HEK293 (cell line): ENCODE data around the gene ARHGAP6.

Source experiments
- CTCF ChIA-PET: fragments of 350-600 bp; formaldehyde crosslinking; extraction: SDS; loops from one replicate; lab custom pipeline; 2021; ENCODE audit warnings: antibody characterized with exemption; lab: Yijun Ruan, JAX
- POLR2A ChIA-PET: fragments of 300-600 bp; formaldehyde crosslinking; extraction: SDS; loops from one replicate; lab custom pipeline; 2020; ENCODE audit warnings: antibody characterized with exemption, inconsistent platforms; lab: Yijun Ruan, JAX
- H3K27ac ChIP-seq: fragments of 200-500 bp; sonication (Bioruptor generic); 2 replicates; pipeline ENCODE4 v1.5.1; 2014; ENCODE audit warnings: low read depth, low read length, control low read depth, inconsistent platforms; ENCODE audit errors: extremely low read depth
- H3K36me3 ChIP-seq, 2 experiments: fragments of 200-500 bp in 1 of 2; sonication (Bioruptor generic) in 1 of 2; 1 replicate in 1 of 2; 2 replicates in 1 of 2; pipeline ENCODE4 v1.5.1; 2014 to 2017; ENCODE audit warnings: inconsistent platforms in 2 of 2, low read length in 2 of 2; ENCODE audit not compliant: control insufficient read depth in 2 of 2, insufficient read depth in 1 of 2
- H3K4me1 ChIP-seq: fragments of 200-500 bp; sonication (Bioruptor generic); 2 replicates; pipeline ENCODE4 v1.5.1; 2014; ENCODE audit warnings: mild to moderate bottlenecking, low read length, inconsistent platforms; ENCODE audit not compliant: control insufficient read depth, insufficient read depth
- H3K4me3 ChIP-seq: 2 replicates; pipeline ENCODE4 v1.5.1; 2011; ENCODE audit warnings: low read depth, mild to moderate bottlenecking, control low read depth, low read length, moderate library complexity
- H3K9me3 ChIP-seq: fragments of 200-500 bp; sonication (Bioruptor generic); 2 replicates; pipeline ENCODE4 v1.5.1; 2014; ENCODE audit warnings: low read depth, low read length, inconsistent platforms; ENCODE audit not compliant: control insufficient read depth, insufficient read depth
- FEZF1 ChIP-seq: fragments of 450-650 bp; formaldehyde crosslinking; IDR thresholded peaks from 2 replicates; pipeline ENCODE4 v1.5.1; 2016; ENCODE audit warnings: missing biosample characterization, missing genetic modification characterization
- KLF17 ChIP-seq: fragments of 450-650 bp; formaldehyde crosslinking; IDR thresholded peaks from 2 replicates; pipeline ENCODE4 v1.5.1; 2016; ENCODE audit warnings: missing biosample characterization, missing genetic modification characterization
- MZF1 ChIP-seq: fragments of 450-650 bp; formaldehyde crosslinking; IDR thresholded peaks from 2 replicates; pipeline ENCODE4 v1.5.1; 2017; ENCODE audit warnings: missing biosample characterization, missing genetic modification characterization, borderline replicate concordance
- WT1 ChIP-seq: fragments of 450-650 bp; formaldehyde crosslinking; IDR thresholded peaks from 2 replicates; pipeline ENCODE4 v1.5.1; 2016; ENCODE audit warnings: missing biosample characterization, missing genetic modification characterization
- ZBTB7A ChIP-seq: fragments of 450-650 bp; formaldehyde crosslinking; IDR thresholded peaks from 2 replicates; pipeline ENCODE4 v1.5.1; 2016; ENCODE audit warnings: low read depth, missing biosample characterization, missing genetic modification characterization
- ZFP37 ChIP-seq: fragments of 450-650 bp; formaldehyde crosslinking; IDR thresholded peaks from 2 replicates; pipeline ENCODE4 v1.5.1; 2016; ENCODE audit warnings: missing biosample characterization, missing genetic modification characterization
- ZNF132 ChIP-seq: fragments of 450-650 bp; formaldehyde crosslinking; IDR thresholded peaks from 2 replicates; pipeline ENCODE4 v1.5.1; 2017; ENCODE audit warnings: missing biosample characterization, missing genetic modification characterization, borderline replicate concordance
- ZNF133 ChIP-seq: fragments of 450-650 bp; formaldehyde crosslinking; IDR thresholded peaks from 2 replicates; pipeline ENCODE4 v1.5.1; 2016; ENCODE audit warnings: missing biosample characterization, missing genetic modification characterization
- ZNF138 ChIP-seq: fragments of 450-650 bp; formaldehyde crosslinking; IDR thresholded peaks from 2 replicates; pipeline ENCODE4 v1.5.1; 2016; ENCODE audit warnings: missing biosample characterization, missing genetic modification characterization, borderline replicate concordance
- ZNF274 ChIP-seq, 2 experiments: fragments of 200-500 bp in 1 of 2; fragments of 450-650 bp in 1 of 2; sonication (Bioruptor generic) in 1 of 2; formaldehyde crosslinking in 1 of 2; IDR thresholded peaks; 2 replicates each; pipeline versions ENCODE4 v1.5.1 to v1.6.1; 2014 to 2016; ENCODE audit warnings: borderline replicate concordance in 1 of 2, inconsistent platforms in 1 of 2, low read length in 1 of 2, missing biosample characterization in 1 of 2, missing genetic modification characterization in 1 of 2
- ZNF366 ChIP-seq: fragments of 450-650 bp; formaldehyde crosslinking; conservative IDR thresholded peaks from 2 replicates; pipeline ENCODE4 v1.5.1; 2016; ENCODE audit warnings: missing biosample characterization, missing genetic modification characterization
- ZNF473 ChIP-seq: fragments of 450-650 bp; formaldehyde crosslinking; IDR thresholded peaks from 2 replicates; pipeline ENCODE4 v1.5.1; 2017; ENCODE audit warnings: missing biosample characterization, missing genetic modification characterization
- ZNF510 ChIP-seq: fragments of 450-650 bp; formaldehyde crosslinking; IDR thresholded peaks from 2 replicates; pipeline ENCODE4 v1.5.1; 2018; ENCODE audit warnings: mild to moderate bottlenecking, missing genetic modification characterization, missing biosample characterization; ENCODE audit not compliant: insufficient replicate concordance
- ZNF514 ChIP-seq: fragments of 450-650 bp; formaldehyde crosslinking; IDR thresholded peaks from 2 replicates; pipeline ENCODE4 v1.5.1; 2016; ENCODE audit warnings: missing biosample characterization, missing genetic modification characterization
- ZNF529 ChIP-seq: fragments of 450-650 bp; formaldehyde crosslinking; IDR thresholded peaks from 2 replicates; pipeline ENCODE4 v1.5.1; 2017; ENCODE audit warnings: missing genetic modification characterization, missing biosample characterization; ENCODE audit not compliant: insufficient replicate concordance
- ZNF544 ChIP-seq: fragments of 450-650 bp; formaldehyde crosslinking; IDR thresholded peaks from 2 replicates; pipeline ENCODE4 v1.5.0; 2017; ENCODE audit warnings: missing biosample characterization, missing genetic modification characterization
- ZNF610 ChIP-seq: fragments of 450-650 bp; formaldehyde crosslinking; IDR thresholded peaks from 2 replicates; pipeline ENCODE4 v1.5.1; 2016; ENCODE audit warnings: missing biosample characterization, missing genetic modification characterization, borderline replicate concordance
- ZNF621 ChIP-seq: fragments of 450-650 bp; formaldehyde crosslinking; IDR thresholded peaks from 2 replicates; pipeline ENCODE4 v1.5.1; 2017; ENCODE audit warnings: missing biosample characterization, missing genetic modification characterization
- ZNF629 ChIP-seq: fragments of 450-650 bp; formaldehyde crosslinking; IDR thresholded peaks from 2 replicates; pipeline ENCODE4 v1.5.1; 2017; ENCODE audit warnings: missing biosample characterization, missing genetic modification characterization
- ZNF670 ChIP-seq: fragments of 450-650 bp; formaldehyde crosslinking; IDR thresholded peaks from 2 replicates; pipeline ENCODE4 v1.5.1; 2016; ENCODE audit warnings: missing biosample characterization, missing genetic modification characterization, low read depth
- ZNF776 ChIP-seq: fragments of 450-650 bp; formaldehyde crosslinking; IDR thresholded peaks from 2 replicates; pipeline ENCODE4 v1.5.0; 2017; ENCODE audit warnings: missing biosample characterization, missing genetic modification characterization, borderline replicate concordance
- ZNF785 ChIP-seq: fragments of 450-650 bp; formaldehyde crosslinking; IDR thresholded peaks from 2 replicates; pipeline ENCODE4 v1.5.1; 2016; ENCODE audit warnings: missing biosample characterization, missing genetic modification characterization
- ZNF792 ChIP-seq: fragments of 450-650 bp; formaldehyde crosslinking; IDR thresholded peaks from 2 replicates; pipeline ENCODE4 v1.5.1; 2016; ENCODE audit warnings: missing biosample characterization, missing genetic modification characterization
- ZNF843 ChIP-seq: fragments of 450-650 bp; formaldehyde crosslinking; IDR thresholded peaks from 2 replicates; pipeline ENCODE4 v1.5.1; 2016; ENCODE audit warnings: missing biosample characterization, missing genetic modification characterization
- TF ChIP-seq, protein P1 (sequence below): fragments of 450-650 bp; formaldehyde crosslinking; IDR thresholded peaks from 2 replicates; pipeline ENCODE4 v1.5.1; 2016; ENCODE audit warnings: missing biosample characterization, missing genetic modification characterization
- TF ChIP-seq, protein P2 (sequence below): fragments of 450-650 bp; formaldehyde crosslinking; IDR thresholded peaks from 2 replicates; pipeline ENCODE4 v1.5.1; 2016; ENCODE audit warnings: missing biosample characterization, missing genetic modification characterization
- TF ChIP-seq, protein P3 (sequence below): fragments of 450-650 bp; formaldehyde crosslinking; IDR thresholded peaks from 2 replicates; pipeline ENCODE4 v1.5.1; 2016; ENCODE audit warnings: missing biosample characterization, missing genetic modification characterization

Gene ARHGAP6

GRCh38 chrX:11585174-11585573 lies 80.5 kb downstream of the ARHGAP6 start:
- Histone ChIP-seq H3K4me1 (no peaks in the 10 kb centered on the region), H3K27ac (no peak overlapping the region), H3K36me3 (no peaks in the 10 kb centered on the region), H3K9me3 (no peaks in the 10 kb centered on the region), H3K4me3 (no peak overlapping the region)
- CTCF ChIA-PET, result no interaction called here
- POLR2A ChIA-PET, result no interaction called here
- TF ChIP-seq FEZF1 (tag by site-specific recombination) (no peak), ZNF133 (tag by site-specific recombination) (no peak), KLF17 (tag by site-specific recombination) (no peak), ZNF629 (no peak), ZNF776 (no peak), ZNF785 (tag by site-specific recombination) (no peak), ZNF514 (no peak), ZFP37 (tag by site-specific recombination) (no peak), ZNF610 (tag by site-specific recombination) (no peak), ZNF843 (no peak), ZNF621 (no peak), ZNF510 (tag by site-specific recombination) (no peak), MZF1 (tag by site-specific recombination) (no peak)
- TF ChIP-seq, protein P1, sequence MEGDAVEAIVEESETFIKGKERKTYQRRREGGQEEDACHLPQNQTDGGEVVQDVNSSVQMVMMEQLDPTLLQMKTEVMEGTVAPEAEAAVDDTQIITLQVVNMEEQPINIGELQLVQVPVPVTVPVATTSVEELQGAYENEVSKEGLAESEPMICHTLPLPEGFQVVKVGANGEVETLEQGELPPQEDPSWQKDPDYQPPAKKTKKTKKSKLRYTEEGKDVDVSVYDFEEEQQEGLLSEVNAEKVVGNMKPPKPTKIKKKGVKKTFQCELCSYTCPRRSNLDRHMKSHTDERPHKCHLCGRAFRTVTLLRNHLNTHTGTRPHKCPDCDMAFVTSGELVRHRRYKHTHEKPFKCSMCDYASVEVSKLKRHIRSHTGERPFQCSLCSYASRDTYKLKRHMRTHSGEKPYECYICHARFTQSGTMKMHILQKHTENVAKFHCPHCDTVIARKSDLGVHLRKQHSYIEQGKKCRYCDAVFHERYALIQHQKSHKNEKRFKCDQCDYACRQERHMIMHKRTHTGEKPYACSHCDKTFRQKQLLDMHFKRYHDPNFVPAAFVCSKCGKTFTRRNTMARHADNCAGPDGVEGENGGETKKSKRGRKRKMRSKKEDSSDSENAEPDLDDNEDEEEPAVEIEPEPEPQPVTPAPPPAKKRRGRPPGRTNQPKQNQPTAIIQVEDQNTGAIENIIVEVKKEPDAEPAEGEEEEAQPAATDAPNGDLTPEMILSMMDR (tag by site-specific recombination), result no peak
- TF ChIP-seq, protein P2, sequence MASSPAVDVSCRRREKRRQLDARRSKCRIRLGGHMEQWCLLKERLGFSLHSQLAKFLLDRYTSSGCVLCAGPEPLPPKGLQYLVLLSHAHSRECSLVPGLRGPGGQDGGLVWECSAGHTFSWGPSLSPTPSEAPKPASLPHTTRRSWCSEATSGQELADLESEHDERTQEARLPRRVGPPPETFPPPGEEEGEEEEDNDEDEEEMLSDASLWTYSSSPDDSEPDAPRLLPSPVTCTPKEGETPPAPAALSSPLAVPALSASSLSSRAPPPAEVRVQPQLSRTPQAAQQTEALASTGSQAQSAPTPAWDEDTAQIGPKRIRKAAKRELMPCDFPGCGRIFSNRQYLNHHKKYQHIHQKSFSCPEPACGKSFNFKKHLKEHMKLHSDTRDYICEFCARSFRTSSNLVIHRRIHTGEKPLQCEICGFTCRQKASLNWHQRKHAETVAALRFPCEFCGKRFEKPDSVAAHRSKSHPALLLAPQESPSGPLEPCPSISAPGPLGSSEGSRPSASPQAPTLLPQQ, result no peak
- TF ChIP-seq, protein P3, sequence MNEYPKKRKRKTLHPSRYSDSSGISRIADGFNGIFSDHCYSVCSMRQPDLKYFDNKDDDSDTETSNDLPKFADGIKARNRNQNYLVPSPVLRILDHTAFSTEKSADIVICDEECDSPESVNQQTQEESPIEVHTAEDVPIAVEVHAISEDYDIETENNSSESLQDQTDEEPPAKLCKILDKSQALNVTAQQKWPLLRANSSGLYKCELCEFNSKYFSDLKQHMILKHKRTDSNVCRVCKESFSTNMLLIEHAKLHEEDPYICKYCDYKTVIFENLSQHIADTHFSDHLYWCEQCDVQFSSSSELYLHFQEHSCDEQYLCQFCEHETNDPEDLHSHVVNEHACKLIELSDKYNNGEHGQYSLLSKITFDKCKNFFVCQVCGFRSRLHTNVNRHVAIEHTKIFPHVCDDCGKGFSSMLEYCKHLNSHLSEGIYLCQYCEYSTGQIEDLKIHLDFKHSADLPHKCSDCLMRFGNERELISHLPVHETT, result no peak

- H3K4me3 ChIP-seq, result no peak overlapping the region
- TF ChIP-seq ZNF544 (tag by site-specific recombination), result no peak
- TF ChIP-seq, protein P2, result no peak
- TF ChIP-seq ZNF138, result no peak
- TF ChIP-seq ZBTB7A (tag by site-specific recombination), result no peak
- no peak for TF ChIP-seq ZNF132
- no peak for TF ChIP-seq ZNF792 (tag by site-specific recombination)
- no peak for TF ChIP-seq ZNF366 (tag by site-specific recombination)
- TF ChIP-seq ZNF274 (IDR thresholded peaks at IDR 0.05; ENCODE audit: low read length), result no peak
- TF ChIP-seq ZNF274 (tag by site-specific recombination; IDR thresholded peaks at IDR 0.05; ENCODE audit: borderline replicate concordance), result no peak
- no peak for TF ChIP-seq ZNF529
- no peak for TF ChIP-seq WT1 (tag by site-specific recombination)
- no peak for TF ChIP-seq ZNF473 (tag by site-specific recombination)
- no peak for TF ChIP-seq ZNF670
- no peaks in the 10 kb centered on the region for H3K4me1 ChIP-seq
- H3K27ac ChIP-seq, result no peak overlapping the region
- ChIA-PET POLR2A (no interaction called here), CTCF (no interaction called here)
- no peaks in the 10 kb centered on the region for H3K9me3 ChIP-seq
- no peaks in the 10 kb centered on the region for H3K36me3 ChIP-seq
Measured at GRCh38 chrX:11580789-11581188, 84.9 kb downstream of the ARHGAP6 start.
